K562 (cell line): ENCODE results near the gene FDPS.

Experiments
- CREB1 ChIP-seq, 2 experiments: sonication (generic) in 1 of 2; formaldehyde crosslinking in 1 of 2; IDR thresholded peaks; 2 replicates each; pipeline versions ENCODE4 v1.6.1 to v1.8.0; 2012 to 2022; ENCODE audit warnings: inconsistent platforms in 1 of 2, mild to moderate bottlenecking in 1 of 2, missing genetic modification reagents in 1 of 2, moderate library complexity in 1 of 2
- CTCF ChIP-seq, 3 experiments: IDR thresholded peaks in 2 of 3; conservative IDR thresholded peaks in 1 of 3; 2 replicates each; pipeline ENCODE4 v1.5.1; 2011 to 2012; ENCODE audit warnings: low read length in 3 of 3, mild to moderate bottlenecking in 3 of 3, control low read depth in 2 of 3, improper control_type of control experiment in 1 of 3, inconsistent platforms in 1 of 3, low read depth in 1 of 3, mixed read lengths in 1 of 3, moderate library complexity in 1 of 3; ENCODE audit not compliant: insufficient read depth in 2 of 3
- EZH2 ChIP-seq: IDR thresholded peaks from 2 replicates; pipeline ENCODE4 v1.6.1; 2012; ENCODE audit warnings: low read depth, mild to moderate bottlenecking, inconsistent platforms, low read length, borderline replicate concordance
- MYNN ChIP-seq, 2 experiments: sonication (generic); formaldehyde crosslinking in 1 of 2; IDR thresholded peaks; 2 replicates each; pipeline versions ENCODE4 v1.5.0 to v1.6.1; 2016 to 2020; ENCODE audit warnings: antibody characterized with exemption in 1 of 2, missing genetic modification reagents in 1 of 2
- PRDM10 ChIP-seq: fragments of 450-650 bp; IDR thresholded peaks from 2 replicates; pipeline ENCODE4 v1.6.1; 2018; ENCODE audit not compliant: partially characterized antibody
- ZNF644 ChIP-seq: fragments of 200-800 bp; sonication (Bioruptor generic); IDR thresholded peaks from 2 replicates; pipeline ENCODE4 v1.6.1; 2016; ENCODE audit warnings: low read depth, missing genetic modification characterization, missing compliant biosample characterization

GRCh38 chr1:155294520-155295182, 14.0 kb upstream of the FDPS start:
- TF ChIP-seq ZNF644 (tag) (no peak), PRDM10 (no peak), MYNN (IDR thresholded peaks at IDR 0.05) (no peak), MYNN (CRISPR knock-in tag; IDR thresholded peaks at IDR 0.05) (no peak), CTCF (IDR thresholded peaks at IDR 0.05 in 2 of 3, conservative IDR thresholded peaks at IDR 0.05 in 1 of 3; ENCODE audit: insufficient read depth in 2 of 3, low read depth in 1 of 3, low read length in 3 of 3) (no peak), EZH2 (no peak), CREB1 (IDR thresholded peaks at IDR 0.05) (no peak), CREB1 (CRISPR knock-in tag; IDR thresholded peaks at IDR 0.05) (no peak)
